GM13977 (cell line): ENCODE data around the gene ZFAND5.

Experiments
- DNase-seq: peaks from one replicate; pipeline ENCODE4 v3.0.0; 2012; ENCODE audit warnings: low spot score
- CTCF ChIP-seq: IDR thresholded peaks from 2 replicates; pipeline ENCODE4 v1.5.1; 2012; ENCODE audit warnings: mild to moderate bottlenecking, control low read depth; ENCODE audit not compliant: insufficient read depth; ENCODE audit errors: extremely low read depth, missing control alignments
- in situ Hi-C: fragments of 300-500 bp; cut with MboI; formaldehyde crosslinking; loops from one replicate; pipeline ENCODE4 v1.12.0; 2022; ENCODE audit warnings: low sequenced_read_pairs, low pct_unique_long_range_greater_than_20kb, mixed read lengths, inconsistent platforms; ENCODE audit not compliant: unreplicated experiment

The ZFAND5 gene

DNA sequence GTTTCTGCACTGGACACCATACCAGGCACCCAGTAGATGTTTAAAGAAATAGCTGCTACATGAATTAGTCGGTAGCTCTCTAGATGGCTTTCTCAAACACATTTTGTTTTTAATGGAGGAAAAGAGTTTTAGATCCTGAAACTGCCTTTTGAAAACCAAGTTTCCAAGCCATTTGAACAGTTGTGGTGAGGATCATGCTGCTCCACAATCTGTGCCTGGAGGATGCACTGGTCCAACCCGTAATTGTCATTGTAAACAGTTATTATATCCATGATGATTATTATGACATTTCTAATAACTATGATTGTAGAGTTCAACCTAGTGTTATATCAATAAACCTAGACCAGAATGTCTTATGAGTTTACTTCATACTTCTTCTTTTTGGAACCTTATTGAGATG is 35.9 kb upstream of the ZFAND5 start:
- TF ChIP-seq CTCF, result no peak
- in situ Hi-C loops, result no loop called here
- DNase-seq, result no peak

- no peak for TF ChIP-seq CTCF
- no peak for DNase-seq
- in situ Hi-C loops, result no loop called here
Measured at GRCh38 chr9:72399391-72399790, 34.4 kb upstream of the ZFAND5 start.

DNA sequence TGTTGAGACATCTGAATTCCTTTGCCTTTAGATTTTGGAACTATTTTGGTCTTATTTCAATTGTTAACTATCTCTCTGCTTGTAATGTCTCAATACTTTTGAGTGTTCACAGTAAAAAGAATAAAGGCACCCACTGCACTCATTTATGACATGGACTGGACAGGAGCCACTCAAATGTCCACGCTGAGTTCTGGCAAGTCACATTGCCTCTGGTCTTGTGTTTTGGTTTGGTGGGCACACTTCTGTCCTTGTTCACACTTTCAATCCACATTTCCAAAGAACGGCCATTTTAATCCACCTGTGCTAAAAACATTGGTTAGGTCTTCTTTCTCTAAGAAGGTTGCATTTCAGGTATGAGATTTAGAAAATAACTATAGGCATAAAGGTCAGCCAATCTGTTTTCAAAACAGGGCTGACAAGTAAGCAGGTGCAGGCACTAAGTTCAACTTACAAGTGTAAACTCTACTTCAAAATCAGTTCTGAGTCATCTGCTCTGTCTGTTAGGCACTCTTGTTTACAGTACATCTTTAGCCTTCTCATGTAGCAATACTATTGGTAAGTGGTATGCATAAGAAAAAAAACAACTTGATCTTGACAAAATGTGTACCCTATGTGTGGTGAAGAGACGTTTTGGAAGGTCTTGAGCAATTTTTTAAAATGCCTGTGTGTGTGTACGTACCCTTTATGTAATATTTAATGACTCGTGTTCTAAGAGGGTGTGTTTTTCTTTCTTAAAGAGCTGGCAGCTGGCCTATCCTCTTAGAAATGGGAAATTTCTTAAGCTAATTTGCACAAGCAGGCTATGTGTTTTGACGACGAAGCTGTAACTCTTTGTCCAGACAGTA is 31.5 kb upstream of the ZFAND5 start:
- no peak for DNase-seq
- in situ Hi-C loops, result no loop called here
- TF ChIP-seq CTCF, result no peak

- in situ Hi-C loops, result no loop called here
- DNase-seq, result no peak
- no peak for TF ChIP-seq CTCF
Measured at GRCh38 chr9:72394066-72394465, 29.1 kb upstream of the ZFAND5 start.

DNA sequence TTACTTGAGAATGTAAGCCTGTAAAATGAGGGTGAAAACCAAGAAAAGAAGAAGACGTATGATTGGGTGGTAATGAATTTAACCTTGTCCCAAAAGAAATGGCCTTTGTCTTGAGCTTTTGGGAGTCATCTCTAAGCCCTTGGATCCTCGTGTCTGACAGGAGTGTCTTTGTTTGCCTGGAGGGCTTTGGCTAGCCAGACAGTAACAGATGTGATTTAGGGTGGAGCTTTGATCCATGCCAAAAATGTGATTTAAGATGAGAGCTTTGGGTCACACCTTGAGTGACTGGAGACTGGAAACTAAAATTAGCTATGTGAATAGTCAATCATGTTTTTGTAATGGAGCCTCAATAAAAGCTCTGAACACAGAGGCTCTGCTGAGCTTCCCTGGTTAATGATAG is 25.9 kb upstream of the ZFAND5 start:
- no peak for DNase-seq
- no peak for TF ChIP-seq CTCF
- in situ Hi-C loops, result no loop called here

- DNase-seq, result no peak
- no peak for TF ChIP-seq CTCF
- in situ Hi-C loops, result no loop called here
Measured at GRCh38 chr9:72386186-72386585, 21.2 kb upstream of the ZFAND5 start.
